ENCODE data around the gene GRM7.

- no peak for TF ChIP-seq GATA2 (IDR thresholded peaks at IDR 0.05; ENCODE audit: low read depth, low read length)
- no peak for TF ChIP-seq GATA3 (IDR thresholded peaks at IDR 0.05; ENCODE audit: low read depth, low read length)
Measured at GRCh38 chr3:7270731-7271130, 409.8 kb downstream of the GRM7 start.

Data from SH-SY5Y (cell line).